A549 treated with RU486 at 1 μM for 4 hours (cell line): ENCODE measurements around the gene NDUFA3. TPM values are rescaled to one million over a fixed set of nuclear protein-coding genes. Genes with fewer than 3 reads are reported as not detected.

ENCODE experiments used
- total RNA-seq: library from RNA; stranded (reverse); fragments of 200-300 nt; extraction: Qiagen RNA extraction; gene quantifications from 5 replicates; pipeline ENCODE4 v1.2.3, GENCODE V29; 2022; ENCODE audit warnings: low read depth

Gene NDUFA3
- total RNA-seq: 182 to 311 TPM (median 230 TPM) in 5 replicates

DNA sequence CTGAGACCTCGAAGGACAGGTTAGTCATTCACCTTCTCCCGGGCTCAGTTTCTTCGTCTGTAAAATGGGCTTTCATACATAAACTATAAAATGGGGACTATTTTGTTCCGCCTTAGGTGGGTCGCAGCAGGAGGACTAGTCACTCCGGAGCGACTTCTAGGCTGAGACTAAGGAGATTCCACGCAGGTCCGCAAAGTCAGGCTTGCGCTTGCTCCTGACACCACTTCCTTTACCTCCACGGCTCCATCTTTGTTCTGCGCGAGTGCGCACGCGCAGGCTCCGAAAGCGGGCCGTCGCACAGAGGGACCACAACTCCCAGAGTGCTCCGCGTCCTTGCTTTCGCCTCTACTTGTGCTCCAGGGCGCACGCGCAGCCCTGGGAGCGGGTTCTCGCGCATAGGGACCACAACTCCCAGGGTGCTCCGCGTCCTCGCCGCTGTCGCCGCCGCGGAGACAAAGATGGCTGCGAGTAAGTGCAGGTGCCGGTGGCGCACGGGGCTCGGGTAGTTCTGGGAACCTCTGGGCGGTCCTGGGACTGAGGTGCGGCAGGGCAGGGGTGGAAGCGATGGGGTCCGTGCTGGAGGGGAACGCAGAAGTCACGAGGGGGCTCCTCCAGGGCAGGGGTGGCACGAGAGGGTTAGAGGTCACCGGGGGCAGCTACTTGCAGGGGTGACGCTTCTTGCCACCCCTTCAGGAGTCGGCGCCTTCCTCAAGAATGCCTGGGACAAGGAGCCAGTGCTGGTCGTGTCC is at the start of gene NDUFA3:
Gene NDUFA3, plus strand, starts transcription at position 435 of the 749 bp plus-strand sequence. Its CDS starts 24 bp downstream, at position 459.

DNA sequence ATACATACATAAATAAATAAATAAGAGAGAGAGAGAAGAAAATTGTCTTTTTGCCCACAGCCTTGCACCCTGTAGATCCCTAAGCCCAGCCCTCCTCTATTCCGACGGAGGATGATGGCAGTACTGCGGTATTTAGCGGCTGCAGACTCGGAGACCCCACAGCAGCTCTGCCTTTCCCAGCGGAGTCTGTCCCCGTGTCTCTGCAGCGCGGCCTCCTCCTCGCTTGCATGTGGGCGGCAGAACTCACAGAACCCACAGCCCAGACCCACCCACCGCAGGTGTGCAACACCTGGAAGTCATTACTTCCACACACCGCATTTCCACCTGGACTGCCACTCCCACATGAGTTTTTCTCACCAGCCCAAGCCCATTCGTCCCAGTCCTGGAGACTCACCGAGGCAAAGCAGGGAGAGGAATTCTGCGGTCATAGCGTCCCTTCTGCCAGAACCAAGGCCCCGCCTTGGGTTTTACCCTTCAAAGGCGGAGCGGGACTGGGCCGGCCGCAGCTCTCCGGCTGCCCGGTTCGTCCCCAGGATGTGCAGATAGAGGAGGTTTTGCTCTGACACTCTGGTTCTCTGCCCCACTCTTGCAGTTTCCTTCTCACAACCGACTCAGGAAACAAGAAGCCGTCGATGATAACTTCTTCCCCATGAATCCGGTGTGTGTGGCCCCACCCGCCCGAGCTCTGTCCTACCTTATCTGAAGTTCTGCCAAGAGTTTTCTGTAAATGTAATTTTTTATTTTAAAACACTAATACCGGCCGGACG is 39.1 kb upstream of the NDUFA3 start, which contains the start of gene VSTM1:
Gene VSTM1, minus strand, starts transcription at position 548 of the 767 bp plus-strand sequence. Its CDS starts 120 bp downstream, at position 428.

DNA sequence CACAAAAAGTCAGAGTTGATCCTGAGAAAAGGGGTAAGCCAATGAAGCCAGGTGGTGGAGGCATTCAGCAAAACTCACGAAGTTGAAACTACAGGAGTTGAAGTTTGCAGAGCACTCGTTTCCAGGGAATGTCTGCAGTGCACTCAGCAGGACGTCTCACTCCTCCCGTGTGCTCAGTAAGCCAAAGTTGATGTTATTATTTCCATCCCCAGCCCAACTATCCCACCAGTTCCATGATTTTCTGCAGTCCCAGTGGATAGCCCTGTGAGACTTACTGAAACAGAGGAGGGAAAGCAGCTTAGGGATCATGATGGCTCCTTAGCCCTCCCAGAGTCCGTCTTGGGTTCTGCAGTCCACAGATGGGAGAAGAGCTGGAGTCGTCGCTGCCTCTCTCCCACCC is 21.6 kb upstream of the NDUFA3 start, which contains the start of gene TARM1:
Gene TARM1, minus strand, starts transcription at position 334 of the 400 bp plus-strand sequence. Its CDS starts 25 bp downstream, at position 309.

DNA sequence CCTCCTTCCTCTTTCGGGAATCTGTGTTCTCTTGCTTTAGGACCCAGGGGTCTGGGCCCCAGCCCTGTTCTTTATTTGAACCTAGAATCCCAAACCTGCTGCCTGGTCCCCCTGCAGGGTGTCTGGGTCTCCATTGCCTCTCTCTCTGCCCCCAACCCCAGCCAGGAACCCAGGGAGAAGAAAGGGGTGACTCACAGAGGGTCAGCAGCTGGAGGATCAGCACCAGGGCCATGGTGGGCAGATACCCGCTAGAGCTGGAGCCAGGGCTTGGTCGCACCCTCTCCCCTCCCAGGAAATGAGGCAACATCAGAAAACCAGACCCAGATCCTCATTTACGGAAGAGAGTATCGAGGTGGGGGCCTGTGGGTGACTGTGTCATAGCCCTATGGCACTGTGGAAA is 2.1 kb upstream of the NDUFA3 start, which contains the start of gene OSCAR:
Gene OSCAR, minus strand, starts transcription at position 243 of the 400 bp plus-strand sequence. Its CDS starts 11 bp downstream, at position 232.

DNA sequence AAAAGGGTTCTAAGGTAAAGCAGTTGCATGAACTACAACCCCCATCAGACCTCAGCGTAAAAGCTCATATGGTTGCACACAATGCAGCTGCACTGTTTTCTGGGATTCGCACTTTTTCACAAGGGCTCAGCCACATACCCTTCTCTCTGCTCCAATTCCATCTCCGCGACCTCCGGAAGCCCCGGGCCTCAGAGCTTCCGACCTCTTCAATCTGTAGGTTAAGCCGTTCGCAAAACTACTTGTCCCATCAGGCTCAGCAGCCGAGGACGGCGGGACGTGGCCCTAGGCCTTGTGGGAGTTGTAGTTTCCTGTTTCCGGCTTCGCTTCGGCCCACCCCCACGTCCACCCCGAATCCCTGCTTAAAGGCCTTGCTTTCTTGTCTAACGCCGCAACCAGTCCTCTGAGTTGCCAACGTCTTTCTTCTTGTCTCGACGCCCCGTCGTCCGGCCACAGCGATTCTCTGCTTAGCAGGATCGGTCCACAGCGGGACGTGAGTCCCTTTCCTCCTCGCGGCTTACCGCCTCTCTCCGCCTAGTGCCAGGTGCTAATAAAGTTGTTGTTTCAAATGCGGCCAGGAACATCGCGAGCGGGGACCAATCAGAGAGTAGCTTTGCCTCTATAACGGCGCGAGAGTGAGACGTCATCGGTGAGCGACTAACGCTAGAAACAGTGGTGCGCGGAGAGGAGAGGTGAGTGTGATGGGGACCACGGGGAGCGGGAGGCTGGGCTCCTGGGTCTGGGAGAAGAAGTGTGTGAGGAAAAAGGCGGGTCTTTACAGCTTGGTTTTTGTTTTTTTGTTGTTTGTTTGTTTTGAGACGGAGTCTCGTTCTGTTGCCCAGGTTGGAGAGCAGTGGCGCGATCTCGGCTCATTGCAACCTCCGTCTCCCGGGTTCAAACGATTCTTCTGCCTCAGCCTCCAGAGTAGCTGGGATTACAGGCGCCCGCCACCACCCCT is 12.7 kb downstream of the NDUFA3 start, which contains the start of the genes PRPF31 and TFPT:
Gene PRPF31, plus strand, starts transcription at position 646 of the 955 bp plus-strand sequence. CDS start 2,525 bp downstream, outside the sequence.
Gene TFPT, minus strand, starts transcription at position 549 of the 955 bp plus-strand sequence. Its CDS starts 388 bp downstream, at position 161.

DNA sequence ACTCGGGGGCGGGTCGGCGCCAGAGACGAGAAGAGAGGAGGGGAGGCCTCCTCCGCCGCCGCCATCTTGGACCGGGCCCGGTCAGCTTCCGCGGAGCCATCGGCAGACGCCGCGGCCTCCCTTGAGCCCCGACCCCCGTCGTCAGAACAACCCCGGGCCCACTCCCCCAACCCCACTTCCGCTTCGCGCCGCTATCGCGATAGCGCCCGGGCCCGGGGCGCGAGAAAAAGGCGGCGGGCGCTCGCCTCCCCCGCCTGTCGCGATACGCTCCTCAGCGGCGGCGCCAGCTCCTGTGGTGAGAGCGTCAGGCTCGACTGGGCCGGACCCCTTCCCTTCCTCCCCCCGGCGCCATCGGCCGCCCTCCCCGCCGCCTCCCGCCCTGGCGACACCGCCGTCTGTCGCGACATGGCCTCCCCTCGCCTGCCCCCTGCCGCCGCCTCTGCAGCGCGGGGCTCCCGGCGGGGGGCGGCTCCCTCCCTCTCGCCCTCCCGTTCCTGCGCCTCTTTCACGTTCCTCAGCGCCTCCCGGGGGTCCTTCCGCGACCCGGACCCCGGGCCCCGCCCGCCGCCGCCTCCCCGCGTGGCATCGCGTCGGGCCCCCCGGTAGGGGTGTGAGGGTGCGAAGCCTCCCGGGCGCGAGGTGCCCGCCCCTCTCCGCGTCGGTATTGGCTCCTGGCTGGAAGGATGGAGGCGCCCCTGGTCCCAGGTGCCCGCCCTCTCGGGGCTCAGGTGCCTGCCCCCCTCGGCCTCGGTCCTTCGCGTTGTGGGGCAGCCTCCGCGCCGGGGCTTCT is 35.2 kb downstream of the NDUFA3 start, which contains the start of gene CNOT3:
Gene CNOT3, plus strand, starts transcription at position 64 of the 790 bp plus-strand sequence. CDS start 5,217 bp downstream, outside the sequence.

Other genes with a start within 250 kb of the NDUFA3 start
- gene MYADM, start 235.0 kb upstream of the NDUFA3 start, total RNA-seq: 219 to 342 TPM (median 291 TPM) in 5 replicates
- gene PRKCG, start 220.7 kb upstream of the NDUFA3 start, total RNA-seq: 3.5 to 7.1 TPM (median 5.9 TPM) in 5 replicates
- gene CACNG7, start 193.6 kb upstream of the NDUFA3 start, total RNA-seq: 6.4 to 10.4 TPM (median 9.3 TPM) in 5 replicates
- gene CACNG8, start 139.9 kb upstream of the NDUFA3 start, total RNA-seq: 0.69 to 1.5 TPM (median 1.3 TPM) in 5 replicates
- 10.5 to 14.4 TPM (median 12.1 TPM) in 5 replicates for gene CACNG6, start 111.2 kb upstream of the NDUFA3 start, total RNA-seq
- 0.24 to 1.1 TPM (median 0.49 TPM) in 5 replicates for gene VSTM1, start 39.0 kb upstream of the NDUFA3 start, total RNA-seq
- gene TARM1, start 21.5 kb upstream of the NDUFA3 start, total RNA-seq: not detected in 5 replicates
- gene OSCAR, start 2.1 kb upstream of the NDUFA3 start, total RNA-seq: 0.20 to 0.59 TPM (median 0.32 TPM) in 5 replicates
- gene TFPT, start 12.8 kb downstream of the NDUFA3 start, total RNA-seq: 21.4 to 26.1 TPM (median 22.6 TPM) in 5 replicates
- 105 to 129 TPM (median 117 TPM) in 5 replicates for gene PRPF31, start 12.9 kb downstream of the NDUFA3 start, total RNA-seq
- gene CNOT3, start 34.9 kb downstream of the NDUFA3 start, total RNA-seq: 57.2 to 72.3 TPM (median 69.3 TPM) in 5 replicates
- 8.1 to 10.5 TPM (median 8.3 TPM) in 5 replicates for gene LENG1, start 56.9 kb downstream of the NDUFA3 start, total RNA-seq
- gene TMC4, start 70.3 kb downstream of the NDUFA3 start, total RNA-seq: 0.98 to 2.3 TPM (median 1.2 TPM) in 5 replicates
- 117 to 173 TPM (median 146 TPM) in 5 replicates for gene MBOAT7, start 86.7 kb downstream of the NDUFA3 start, total RNA-seq
- 81.1 to 135 TPM (median 123 TPM) in 5 replicates for gene TSEN34, start 88.5 kb downstream of the NDUFA3 start, total RNA-seq
- 2,109 to 2,638 TPM (median 2,211 TPM) in 5 replicates for gene RPS9, start 98.0 kb downstream of the NDUFA3 start, total RNA-seq
- gene LILRB3, start 120.2 kb downstream of the NDUFA3 start, total RNA-seq: 0.16 to 0.28 TPM in 2 of 5 replicates, not detected in the others
- not detected in 5 replicates for gene LILRA6, start 139.9 kb downstream of the NDUFA3 start, total RNA-seq
- gene LILRB5, start 154.4 kb downstream of the NDUFA3 start, total RNA-seq: 0.02 TPM in 1 of 5 replicates, not detected in the others
- gene LILRB2, start 178.3 kb downstream of the NDUFA3 start, total RNA-seq: 0.03 to 0.28 TPM in 2 of 5 replicates, not detected in the others
- gene LILRA5, start 210.3 kb downstream of the NDUFA3 start, total RNA-seq: not detected in 5 replicates
- not detected in 5 replicates for gene LILRA4, start 236.3 kb downstream of the NDUFA3 start, total RNA-seq